A673 (cell line): ENCODE results near the gene ADAMTS7.
"Not testable (repeated sequence)": the region's sequence is repeated elsewhere in the genome, so short reads cannot be mapped to it uniquely, and the experiment has no call there.

ENCODE experiments used
- EZH2 ChIP-seq: fragments of 200-600 bp; sonication (generic); IDR thresholded peaks from 2 replicates; pipeline ENCODE4 v1.6.1; 2017; ENCODE audit warnings: borderline replicate concordance, low read depth, mild to moderate bottlenecking, mixed read lengths, antibody characterized with exemption, low read length; ENCODE audit not compliant: poor library complexity, severe bottlenecking
- TF ChIP-seq, protein P1 (sequence below): fragments of 300-800, 200-600 bp; sonication (generic); conservative IDR thresholded peaks from 2 replicates; pipeline ENCODE4 v1.5.1; 2017; ENCODE audit warnings: low read depth, mild to moderate bottlenecking, antibody characterized with exemption, low read length, moderate library complexity, mixed read lengths

DNA sequence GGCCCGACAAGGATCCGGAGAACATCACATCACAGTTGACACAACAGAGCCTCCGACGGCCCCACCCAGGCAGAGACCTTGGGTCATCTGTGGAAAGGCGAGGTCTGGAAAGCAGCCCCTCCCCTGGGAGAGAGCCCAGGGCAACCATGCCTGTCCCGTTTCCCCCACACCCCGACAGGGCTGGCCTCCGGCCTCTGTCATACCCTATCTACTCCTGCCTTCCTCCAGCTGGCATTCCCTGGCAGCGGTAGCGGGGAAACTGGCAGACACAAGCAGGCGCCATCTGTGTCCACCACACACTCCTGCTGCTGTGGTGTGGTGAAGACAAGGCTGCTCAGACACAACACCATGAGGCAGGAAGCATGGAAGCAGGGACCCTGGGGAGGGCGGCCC is 33.3 kb downstream of the ADAMTS7 start:
- TF ChIP-seq, protein P1, sequence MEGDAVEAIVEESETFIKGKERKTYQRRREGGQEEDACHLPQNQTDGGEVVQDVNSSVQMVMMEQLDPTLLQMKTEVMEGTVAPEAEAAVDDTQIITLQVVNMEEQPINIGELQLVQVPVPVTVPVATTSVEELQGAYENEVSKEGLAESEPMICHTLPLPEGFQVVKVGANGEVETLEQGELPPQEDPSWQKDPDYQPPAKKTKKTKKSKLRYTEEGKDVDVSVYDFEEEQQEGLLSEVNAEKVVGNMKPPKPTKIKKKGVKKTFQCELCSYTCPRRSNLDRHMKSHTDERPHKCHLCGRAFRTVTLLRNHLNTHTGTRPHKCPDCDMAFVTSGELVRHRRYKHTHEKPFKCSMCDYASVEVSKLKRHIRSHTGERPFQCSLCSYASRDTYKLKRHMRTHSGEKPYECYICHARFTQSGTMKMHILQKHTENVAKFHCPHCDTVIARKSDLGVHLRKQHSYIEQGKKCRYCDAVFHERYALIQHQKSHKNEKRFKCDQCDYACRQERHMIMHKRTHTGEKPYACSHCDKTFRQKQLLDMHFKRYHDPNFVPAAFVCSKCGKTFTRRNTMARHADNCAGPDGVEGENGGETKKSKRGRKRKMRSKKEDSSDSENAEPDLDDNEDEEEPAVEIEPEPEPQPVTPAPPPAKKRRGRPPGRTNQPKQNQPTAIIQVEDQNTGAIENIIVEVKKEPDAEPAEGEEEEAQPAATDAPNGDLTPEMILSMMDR, result not testable (repeated sequence)
- not testable (repeated sequence) for TF ChIP-seq EZH2
